Neural progenitor cell (in vitro differentiated cells): ENCODE data around the gene DNAJC15.

Source experiments
- EZH2 ChIP-seq: fragments of 200-600 bp; sonication (generic); IDR thresholded peaks from 2 replicates; pipeline ENCODE4 v1.6.1; 2017; ENCODE audit warnings: antibody characterized with exemption, mild to moderate bottlenecking, moderate library complexity
- TF ChIP-seq, protein P1 (sequence below): fragments of 200-600 bp; sonication (generic); IDR thresholded peaks from 2 replicates; pipeline ENCODE4 v1.5.1; 2017; ENCODE audit warnings: antibody characterized with exemption, mild to moderate bottlenecking

DNA sequence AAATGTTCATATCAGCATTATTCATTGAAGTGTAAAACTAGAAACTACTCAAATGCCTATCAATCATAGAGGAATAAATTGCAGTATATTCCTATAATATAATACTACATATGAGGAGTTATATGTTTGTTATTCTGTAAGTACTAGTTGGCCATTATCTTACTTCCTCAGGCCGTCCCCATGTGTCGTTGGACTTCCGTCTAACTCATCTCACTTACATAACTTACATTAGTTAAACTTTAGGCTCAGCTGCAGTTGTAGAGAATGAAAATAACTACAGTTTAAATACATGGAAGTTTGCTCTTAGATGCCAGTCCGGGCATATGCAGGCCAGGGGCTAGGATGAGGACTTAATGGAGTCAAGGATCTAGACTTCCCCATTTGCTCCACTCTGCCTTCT is 22.7 kb upstream of the DNAJC15 start:
- TF ChIP-seq, protein P1, sequence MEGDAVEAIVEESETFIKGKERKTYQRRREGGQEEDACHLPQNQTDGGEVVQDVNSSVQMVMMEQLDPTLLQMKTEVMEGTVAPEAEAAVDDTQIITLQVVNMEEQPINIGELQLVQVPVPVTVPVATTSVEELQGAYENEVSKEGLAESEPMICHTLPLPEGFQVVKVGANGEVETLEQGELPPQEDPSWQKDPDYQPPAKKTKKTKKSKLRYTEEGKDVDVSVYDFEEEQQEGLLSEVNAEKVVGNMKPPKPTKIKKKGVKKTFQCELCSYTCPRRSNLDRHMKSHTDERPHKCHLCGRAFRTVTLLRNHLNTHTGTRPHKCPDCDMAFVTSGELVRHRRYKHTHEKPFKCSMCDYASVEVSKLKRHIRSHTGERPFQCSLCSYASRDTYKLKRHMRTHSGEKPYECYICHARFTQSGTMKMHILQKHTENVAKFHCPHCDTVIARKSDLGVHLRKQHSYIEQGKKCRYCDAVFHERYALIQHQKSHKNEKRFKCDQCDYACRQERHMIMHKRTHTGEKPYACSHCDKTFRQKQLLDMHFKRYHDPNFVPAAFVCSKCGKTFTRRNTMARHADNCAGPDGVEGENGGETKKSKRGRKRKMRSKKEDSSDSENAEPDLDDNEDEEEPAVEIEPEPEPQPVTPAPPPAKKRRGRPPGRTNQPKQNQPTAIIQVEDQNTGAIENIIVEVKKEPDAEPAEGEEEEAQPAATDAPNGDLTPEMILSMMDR = no peak
- TF ChIP-seq EZH2 = no peak
